LoVo (cell line): ENCODE results near the gene HMCES.

Experiments used
- DNase-seq: peaks from one replicate; pipeline ENCODE4 v3.0.0-alpha.2; 2016; ENCODE audit warnings: low spot score

Gene HMCES, protein sequence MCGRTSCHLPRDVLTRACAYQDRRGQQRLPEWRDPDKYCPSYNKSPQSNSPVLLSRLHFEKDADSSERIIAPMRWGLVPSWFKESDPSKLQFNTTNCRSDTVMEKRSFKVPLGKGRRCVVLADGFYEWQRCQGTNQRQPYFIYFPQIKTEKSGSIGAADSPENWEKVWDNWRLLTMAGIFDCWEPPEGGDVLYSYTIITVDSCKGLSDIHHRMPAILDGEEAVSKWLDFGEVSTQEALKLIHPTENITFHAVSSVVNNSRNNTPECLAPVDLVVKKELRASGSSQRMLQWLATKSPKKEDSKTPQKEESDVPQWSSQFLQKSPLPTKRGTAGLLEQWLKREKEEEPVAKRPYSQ

DNA sequence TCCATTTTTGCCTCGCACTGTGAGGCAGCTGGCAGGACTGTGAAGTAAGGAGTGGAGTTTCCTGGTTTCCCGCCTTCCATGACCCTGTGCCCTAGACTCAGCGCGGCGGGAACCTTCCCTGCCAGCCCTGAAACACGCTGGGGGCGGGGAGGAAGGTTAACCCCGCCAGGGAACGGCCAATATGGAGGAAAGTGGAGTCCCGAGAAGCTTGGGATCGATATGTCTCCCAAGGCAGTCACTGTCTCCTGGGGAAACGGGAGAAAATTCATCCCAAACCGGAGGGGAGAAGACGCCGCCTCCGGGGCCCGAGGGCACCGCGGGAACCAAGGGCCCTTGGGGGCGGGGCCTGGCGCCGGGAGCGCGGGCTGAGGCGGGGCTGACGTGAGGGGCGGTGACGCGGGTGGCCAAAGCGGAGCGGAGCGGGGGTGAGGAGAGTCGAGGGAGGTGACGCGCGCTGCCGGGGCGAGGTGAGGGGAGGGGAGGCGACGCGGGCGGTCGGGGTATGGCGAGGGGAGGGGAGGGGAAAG is at the start of gene HMCES:
TSS of gene HMCES (plus strand) at position 432 of the 527 bp plus-strand sequence. CDS start 863 bp downstream, outside the sequence.
- DNase-seq, result peak; percentile 91

DNA sequence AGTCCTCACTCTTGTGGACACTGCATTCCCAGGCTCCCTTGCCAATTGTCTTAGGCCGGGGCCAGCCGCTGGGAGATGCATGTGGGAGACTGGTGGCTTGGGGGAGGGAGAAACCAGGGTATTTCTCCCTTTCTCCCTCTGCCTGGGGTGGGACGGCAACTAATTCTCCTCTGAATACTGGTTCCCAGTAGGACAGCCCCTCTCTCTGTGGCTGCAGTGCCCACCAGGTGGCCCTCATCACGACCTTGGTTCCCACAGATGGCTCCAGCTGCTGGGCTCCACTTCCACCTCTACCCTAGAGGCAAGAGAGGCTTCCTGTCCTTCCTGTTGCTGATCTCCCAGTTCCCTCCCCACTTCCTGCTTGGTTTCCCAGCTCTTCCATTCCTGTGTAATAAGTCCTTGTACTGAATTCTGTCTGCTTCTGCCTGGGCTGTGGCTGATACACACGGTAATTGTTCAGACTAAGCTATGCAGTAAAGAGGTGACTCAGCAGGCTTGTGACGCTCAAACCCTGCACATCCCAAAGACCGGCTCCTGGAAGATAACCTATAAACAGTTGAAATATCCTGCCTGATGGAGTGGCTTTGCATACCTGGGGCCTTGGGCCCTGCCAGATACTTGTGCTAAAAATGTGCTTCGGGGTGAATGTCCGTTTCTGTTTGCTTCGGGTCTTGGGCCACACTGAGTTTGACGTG is 49.6 kb upstream of the HMCES start:
- DNase-seq, result no peak

DNA sequence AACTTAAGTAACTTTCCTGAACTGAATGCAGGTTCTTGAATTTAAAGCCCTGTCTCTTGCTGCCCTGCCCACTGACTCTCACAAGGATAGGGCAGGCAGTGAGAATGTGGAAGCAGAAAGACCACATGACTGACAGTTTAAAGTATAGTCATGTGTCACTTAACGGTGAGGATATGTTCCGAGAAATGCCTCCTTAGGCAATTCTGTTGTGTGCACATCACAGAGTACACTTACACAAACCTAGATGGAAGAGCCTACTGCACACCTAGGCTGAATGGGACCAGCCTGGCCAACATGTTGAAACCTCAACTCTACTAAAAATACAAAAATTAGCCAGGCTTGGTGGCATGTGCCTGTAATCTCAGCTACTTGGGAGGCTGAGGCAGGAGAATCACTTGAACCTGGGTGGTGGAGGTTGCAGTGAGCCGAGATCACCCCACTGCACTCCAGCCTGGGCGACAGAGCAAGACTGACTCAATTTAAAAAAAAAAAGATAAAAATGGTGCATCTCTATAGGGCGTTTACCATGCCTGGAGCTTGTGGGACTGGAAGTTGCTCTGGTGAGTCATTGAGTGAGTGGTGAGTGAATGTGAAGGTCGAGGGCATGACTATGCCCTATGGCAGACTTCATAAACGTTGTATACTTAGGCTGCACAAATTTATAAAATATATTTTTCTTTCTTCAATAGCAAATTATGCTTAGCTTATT is 48.2 kb upstream of the HMCES start:
- DNase-seq, result peak; percentile 58

DNA sequence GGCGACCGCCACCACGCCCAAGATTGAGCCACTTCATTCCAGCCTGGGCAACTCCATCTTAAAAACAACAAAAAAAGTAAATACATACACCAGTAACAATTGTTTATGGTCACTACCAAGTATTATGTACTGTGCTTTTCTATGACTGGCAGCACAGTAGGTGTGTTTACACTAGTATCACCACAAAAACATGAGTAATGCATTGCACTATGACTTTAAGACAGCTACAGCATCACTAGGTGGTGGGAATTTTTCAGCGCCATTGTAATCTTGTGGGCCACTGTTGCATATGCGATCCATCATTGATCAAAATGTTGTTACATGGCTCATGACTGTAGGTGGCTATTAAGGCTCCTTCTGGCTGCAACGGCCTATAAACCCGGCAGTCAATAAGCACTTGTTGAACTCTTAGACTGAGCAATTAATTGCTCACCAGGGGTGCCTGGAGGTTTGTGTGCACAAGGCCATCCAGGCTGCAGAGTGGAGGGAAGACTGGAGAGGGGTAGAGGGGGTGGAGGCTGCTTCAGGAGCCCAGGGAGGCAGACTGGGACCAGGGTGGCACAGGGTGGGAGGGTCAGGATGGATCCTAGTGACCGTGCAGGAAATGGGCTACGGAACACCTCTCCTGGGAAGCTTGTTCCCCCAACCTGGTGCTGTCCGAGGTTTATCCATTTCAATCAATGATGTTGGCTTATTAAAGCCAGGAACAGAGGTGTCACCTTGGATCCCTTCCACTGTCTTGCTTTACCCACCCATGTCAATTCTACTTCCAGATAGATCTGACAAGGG is 47.1 kb upstream of the HMCES start:
- DNase-seq, result no peak

DNA sequence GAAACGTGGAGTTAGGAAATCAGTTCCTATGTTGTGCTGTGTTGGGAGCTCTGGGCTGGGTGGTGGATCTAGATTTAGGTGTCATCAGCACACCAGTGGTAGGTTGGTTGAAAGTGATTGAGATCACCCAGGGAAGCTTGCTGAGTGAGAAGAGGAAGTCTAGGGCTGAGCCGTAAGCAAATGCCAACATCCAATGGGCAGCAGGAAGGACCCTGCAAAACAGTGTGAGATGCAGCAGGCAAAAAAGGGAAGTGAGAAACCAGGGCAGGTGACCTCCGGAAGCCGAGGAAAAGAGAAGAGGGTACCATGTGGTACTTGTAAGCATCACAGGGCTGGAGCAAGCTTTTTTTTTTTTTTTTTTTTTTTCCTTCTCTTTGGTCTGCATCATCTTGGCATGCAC is 45.1 kb upstream of the HMCES start:
- no peak for DNase-seq

DNA sequence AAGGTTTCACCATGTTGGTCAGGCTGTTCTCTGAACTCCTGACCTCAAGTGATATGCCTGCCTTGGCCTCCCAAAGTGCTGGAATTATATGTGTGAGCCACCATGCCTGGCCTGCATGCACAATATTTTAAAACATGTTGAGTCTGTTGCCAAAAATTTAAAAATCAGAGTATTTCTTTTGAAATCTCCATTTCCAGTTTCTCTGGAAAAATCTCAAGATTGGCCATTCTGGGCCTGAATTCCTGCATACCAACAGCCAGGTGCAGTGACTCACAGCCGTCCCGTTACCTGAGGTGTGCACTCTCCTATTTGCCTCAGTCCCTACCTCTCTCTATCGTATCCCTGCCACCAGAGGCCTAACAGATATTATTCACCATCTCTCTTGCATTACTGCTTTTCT is 44.2 kb upstream of the HMCES start:
- no peak for DNase-seq

- no peak for DNase-seq
Measured at GRCh38 chr3:129235344-129235917, 43.2 kb upstream of the HMCES start.

GRCh38 chr3:129238945-129239705 is 39.5 kb upstream of the HMCES start:
- DNase-seq, result peak; percentile 25

DNA sequence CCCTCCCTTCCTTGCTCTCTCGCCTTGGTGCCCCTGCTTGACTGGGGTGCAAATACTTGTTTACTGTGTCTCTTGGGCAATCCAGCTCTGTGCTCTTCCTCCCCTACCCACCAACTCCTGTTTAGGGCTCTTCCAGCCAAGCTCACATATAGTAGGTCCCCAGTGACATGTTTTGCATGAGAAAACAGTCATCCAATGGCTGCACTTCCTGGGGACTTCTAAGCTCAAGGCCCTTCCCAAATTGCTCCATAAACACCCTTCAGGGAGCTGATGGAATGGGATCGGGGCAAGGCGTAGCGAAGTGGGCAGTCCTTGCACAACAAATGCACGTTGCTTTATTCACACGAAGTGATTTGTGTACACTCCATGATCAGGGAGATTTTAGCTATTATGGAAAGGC is 38.7 kb upstream of the HMCES start:
- DNase-seq, result no peak

GRCh38 chr3:129240436-129240835 is 38.2 kb upstream of the HMCES start:
- DNase-seq, result no peak

DNA sequence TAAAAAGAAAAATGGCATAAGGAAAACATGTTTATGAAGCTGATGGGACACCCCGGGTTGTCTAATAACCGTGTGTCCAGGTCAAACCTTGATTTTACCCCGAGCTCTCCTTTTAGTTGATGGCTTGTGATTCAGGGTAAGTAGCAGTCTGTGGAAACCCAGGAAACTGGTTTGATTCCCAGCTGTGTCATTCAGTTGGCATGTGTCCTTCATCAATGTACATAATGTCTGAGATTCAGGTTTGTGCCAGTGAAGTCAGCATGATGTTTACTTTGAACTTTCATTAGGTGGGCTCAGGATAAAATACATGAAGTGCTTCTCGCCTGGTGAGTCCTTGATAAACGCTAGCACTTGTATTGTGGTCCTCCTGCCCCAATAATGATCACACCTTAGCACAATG is 33.5 kb upstream of the HMCES start:
- DNase-seq, result no peak

DNA sequence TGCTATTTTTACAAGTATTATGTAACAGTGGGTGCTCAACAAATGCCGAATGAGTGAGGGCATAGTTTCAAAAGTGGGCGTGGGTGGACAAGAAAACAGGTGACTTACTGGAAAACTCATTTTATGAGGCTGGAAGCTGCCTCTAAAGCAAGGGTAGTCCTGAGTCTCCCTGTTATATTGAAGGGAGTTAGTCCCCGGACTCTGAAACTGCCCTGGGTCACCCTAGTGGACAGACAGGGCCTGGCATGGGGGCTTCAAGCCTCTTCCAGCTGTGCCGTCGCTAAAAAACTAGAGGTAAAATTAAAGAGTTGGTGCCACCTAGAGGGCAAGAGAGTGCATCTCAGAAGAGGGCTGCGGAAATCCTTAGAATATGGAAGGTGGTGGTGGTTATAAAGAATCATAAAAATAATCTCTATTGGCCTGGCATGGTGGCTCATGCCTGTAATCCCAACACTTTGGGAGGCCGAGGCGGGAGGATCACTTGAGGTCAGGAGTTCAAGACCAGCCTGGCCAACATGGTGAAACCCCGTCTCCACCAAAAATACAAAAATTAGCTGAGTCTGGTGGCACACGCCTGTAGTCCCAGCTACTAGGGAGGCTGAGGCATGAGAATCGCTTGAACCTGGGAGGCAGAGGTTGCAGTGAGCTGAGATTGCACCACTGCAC is 32.9 kb upstream of the HMCES start:
- peak; percentile 92 for DNase-seq

- no peak for DNase-seq
Measured at GRCh38 chr3:129246636-129247035, 32.0 kb upstream of the HMCES start.

- DNase-seq, result no peak
Measured at GRCh38 chr3:129248286-129248979, 30.2 kb upstream of the HMCES start.

GRCh38 chr3:129249284-129250065 is 29.2 kb upstream of the HMCES start, which contains the start of gene COPG1:
Gene COPG1 (plus strand): TSS chr3:129249606. CDS start chr3:129249710, 104 bp downstream.
- peak; percentile 90 for DNase-seq

GRCh38 chr3:129252748-129253147 is 25.9 kb upstream of the HMCES start:
- no peak for DNase-seq

DNA sequence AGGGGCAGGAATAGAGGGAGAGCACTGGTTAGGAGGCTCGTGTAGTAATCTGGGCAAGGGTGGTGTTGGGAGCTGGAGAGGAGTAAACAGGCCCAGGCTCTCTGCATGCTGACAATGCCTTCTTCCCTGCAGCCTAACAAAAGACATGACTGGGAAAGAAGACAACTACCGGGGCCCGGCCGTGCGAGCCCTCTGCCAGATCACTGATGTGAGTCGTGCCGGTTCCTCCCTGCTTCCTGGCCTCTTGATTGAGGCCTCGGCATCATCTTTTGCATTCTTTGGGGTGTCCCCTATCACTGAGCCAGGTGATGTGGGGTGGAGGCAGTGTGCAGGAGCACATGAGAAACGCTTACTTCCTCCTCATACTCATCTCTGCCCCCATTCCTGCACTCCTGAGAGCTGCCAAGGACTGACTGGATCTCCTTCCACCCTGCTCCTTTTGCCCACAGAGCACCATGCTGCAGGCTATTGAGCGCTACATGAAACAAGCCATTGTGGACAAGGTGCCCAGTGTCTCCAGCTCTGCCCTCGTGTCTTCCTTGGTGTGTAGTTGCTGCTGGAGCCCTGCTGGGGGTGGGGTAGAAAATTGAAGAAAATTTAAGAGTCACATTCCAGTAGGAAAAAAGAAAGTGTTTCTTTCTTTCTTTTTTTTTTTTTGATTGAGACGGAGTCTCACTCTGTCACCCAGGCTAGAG is 24.0 kb upstream of the HMCES start:
- DNase-seq, result no peak

DNA sequence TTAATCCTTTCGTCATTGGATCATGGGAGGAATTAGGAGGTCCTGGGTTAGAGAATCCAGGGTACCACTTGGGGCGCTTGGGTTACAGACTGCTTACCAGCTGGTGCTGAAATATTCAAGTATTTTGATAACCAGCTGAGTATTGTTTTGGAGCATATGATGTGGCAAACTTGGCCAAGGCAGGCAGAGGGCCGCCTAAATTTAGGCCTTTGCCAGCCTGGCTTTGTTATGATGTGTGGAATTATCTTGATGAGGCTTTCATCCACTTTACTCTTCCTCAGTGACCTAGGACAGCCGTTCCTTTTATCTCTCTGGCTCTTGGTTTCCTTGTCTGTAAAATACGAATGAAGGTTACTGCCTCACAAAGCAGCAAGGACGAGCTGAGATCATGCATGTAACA is 22.4 kb upstream of the HMCES start:
- no peak for DNase-seq
